ENCODE measurements around the gene SORBS1. TPM values are rescaled to one million over a fixed set of nuclear protein-coding genes. Genes with fewer than 3 reads are reported as not detected.
A peak's percentile ranks its signal among the peaks of the same experiment; 100 is the strongest.

SORBS1 gene
- total RNA-seq, 4 donors from 2014 or later, result 23.3 to 359 (median 72.2) TPM

DNA sequence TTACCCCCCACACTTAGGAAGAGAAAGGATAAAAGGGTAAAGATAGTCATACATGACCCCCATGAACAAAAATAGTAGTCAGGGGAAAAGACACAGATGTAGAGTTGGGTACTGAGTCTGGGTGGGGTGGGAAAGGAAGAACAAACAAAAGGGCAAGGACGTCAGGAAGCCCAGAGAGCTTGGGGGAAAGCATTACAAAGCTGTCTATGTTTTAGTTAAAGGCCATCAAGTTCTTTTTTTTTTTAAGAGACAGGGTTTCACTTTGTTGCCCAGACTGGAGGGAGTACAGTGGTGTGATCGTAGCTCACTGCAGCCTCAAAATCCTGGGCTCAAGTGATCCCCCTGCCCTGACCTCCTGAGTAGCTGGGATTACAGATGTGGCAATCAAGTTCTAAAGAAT lies 172.0 kb downstream of the SORBS1 start:
- H3K27me3 ChIP-seq, result no peaks in the 10 kb centered on the region
- H3K4me3 ChIP-seq, result no peak overlapping the region
- DNase-seq, result no peak
- peaks cover 0 to 13% (median 0%) of the 10 kb centered on the region in 3 donors for H3K36me3 ChIP-seq
- peak overlapping the region in 3 of 4 donors; percentile 40 to 66 (median 57) for H3K27ac ChIP-seq
- peaks cover 0 to 78% (median 29%) of the 10 kb centered on the region in 3 donors for H3K4me1 ChIP-seq
- TF ChIP-seq CTCF (IDR thresholded peaks at IDR 0.05), result no peak
- TF ChIP-seq POLR2A (IDR thresholded peaks at IDR 0.05), result no peak
- 27 to 63% methylated on average over 2 of the region's 2 CpGs for WGBS, 2 donors
- no peaks in the 10 kb centered on the region for H3K9me3 ChIP-seq
- intact Hi-C loops (cut with DNase I), result no loop called here

DNA sequence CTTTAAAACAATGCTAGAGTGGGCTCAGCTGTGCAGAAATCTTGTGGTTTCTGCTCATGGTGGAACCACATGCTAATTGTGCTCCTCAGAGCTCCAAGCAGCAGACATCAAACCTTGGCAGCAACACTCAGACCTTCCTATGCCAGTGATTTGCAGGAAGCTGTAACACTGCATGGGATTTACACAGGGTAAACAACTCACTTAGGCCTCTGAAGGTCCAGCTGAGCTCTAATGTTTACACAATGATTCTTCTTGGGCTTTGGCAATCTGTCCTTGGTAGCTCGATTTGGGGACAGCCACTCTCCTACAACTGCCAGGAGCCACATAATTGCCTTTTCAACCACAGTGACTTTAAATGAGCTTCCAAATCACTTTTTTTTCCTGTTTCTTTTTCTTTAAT lies 172.6 kb downstream of the SORBS1 start:
- Histone ChIP-seq H3K27ac (peak overlapping the region; percentile 13 to 66 (median 50)), H3K27me3 (no peaks in the 10 kb centered on the region), H3K4me3 (no peak overlapping the region), H3K4me1 (peaks cover 0 to 71% (median 26%) of the 10 kb centered on the region in 3 donors), H3K9me3 (no peaks in the 10 kb centered on the region), H3K36me3 (peaks cover 0 to 16% (median 0%) of the 10 kb centered on the region in 3 donors)
- 25 to 33% methylated on average over 1 of the region's 1 CpG for WGBS, 2 donors
- intact Hi-C loops (cut with DNase I), result no loop called here
- no peak for DNase-seq
- no peak for TF ChIP-seq POLR2A (IDR thresholded peaks at IDR 0.05)
- no peak for TF ChIP-seq CTCF (IDR thresholded peaks at IDR 0.05)

- intact Hi-C loops (cut with DNase I), result no loop called here
- 65 to 79% methylated on average over 2 to 5 of the region's 5 CpGs for WGBS, 2 donors
- no peaks in the 10 kb centered on the region for H3K9me3 ChIP-seq
- H3K4me1 ChIP-seq, result peaks cover 0 to 67% (median 26%) of the 10 kb centered on the region in 3 donors
- DNase-seq, result no peak
- peaks cover 0 to 16% (median 0%) of the 10 kb centered on the region in 3 donors for H3K36me3 ChIP-seq
- peak overlapping the region; percentile 13 to 66 (median 42) for H3K27ac ChIP-seq
- H3K4me3 ChIP-seq, result no peak overlapping the region
- H3K27me3 ChIP-seq, result no peaks in the 10 kb centered on the region
- no peak for TF ChIP-seq POLR2A (IDR thresholded peaks at IDR 0.05)
- TF ChIP-seq CTCF (IDR thresholded peaks at IDR 0.05), result no peak
Observed at GRCh38 chr10:95388109-95388471, 173.1 kb downstream of the SORBS1 start.

- Histone ChIP-seq H3K4me1 (peaks cover 0 to 33% (median 8%) of the 10 kb centered on the region in 3 donors), H3K27ac (peak overlapping the region in 1 of 4 donors; percentile 19), H3K4me3 (no peak overlapping the region), H3K9me3 (no peaks in the 10 kb centered on the region), H3K36me3 (peaks cover 0 to 44% (median 0%) of the 10 kb centered on the region in 3 donors), H3K27me3 (no peaks in the 10 kb centered on the region)
- no peak for TF ChIP-seq CTCF (IDR thresholded peaks at IDR 0.05)
- TF ChIP-seq POLR2A (IDR thresholded peaks at IDR 0.05), result no peak
- 80 to 82% methylated on average over 10 of the region's 12 CpGs for WGBS, 2 donors
- intact Hi-C loops (cut with DNase I), result no loop called here
- no peak for DNase-seq
Observed at GRCh38 chr10:95384011-95384704, 177.0 kb downstream of the SORBS1 start.

- no peak for DNase-seq
- peaks cover 0 to 25% (median 9%) of the 10 kb centered on the region in 3 donors for H3K4me1 ChIP-seq
- WGBS, 2 donors, result 68 to 86% methylated on average over 2 of the region's 2 CpGs
- H3K27me3 ChIP-seq, result no peaks in the 10 kb centered on the region
- no peak overlapping the region for H3K27ac ChIP-seq
- intact Hi-C loops (cut with DNase I), result no loop called here
- peaks cover 0 to 47% (median 0%) of the 10 kb centered on the region in 3 donors for H3K36me3 ChIP-seq
- H3K9me3 ChIP-seq, result no peaks in the 10 kb centered on the region
- TF ChIP-seq CTCF (IDR thresholded peaks at IDR 0.05) (no peak), POLR2A (IDR thresholded peaks at IDR 0.05) (no peak)
- no peak overlapping the region for H3K4me3 ChIP-seq
Observed at GRCh38 chr10:95382596-95382995, 178.6 kb downstream of the SORBS1 start.
